Esophagus squamous epithelium (tissue), 5 donors: ENCODE data around the gene CLEC19A. TPM values are rescaled to one million over a fixed set of nuclear protein-coding genes. Genes with fewer than 3 reads are reported as not detected.
A peak's percentile ranks its signal among the peaks of the same experiment; 100 is the strongest.

Experiments
- DNase-seq: peaks from one replicate; lab custom pipeline; 2025; lab: John Stamatoyannopoulos, UW
- H3K27ac ChIP-seq, 4 donors: fragments of 200-600 bp; sonication (generic); one replicate each; pipeline ENCODE4 v1.5.1; 2016 to 2019; ENCODE audit warnings: mild to moderate bottlenecking in 1 of 4
- H3K27me3 ChIP-seq, 4 donors: fragments of 200-600 bp; sonication (generic); 1 replicate in 3 of 4; 2 replicates in 1 of 4; pipeline versions ENCODE4 v1.5.1 to v1.6.0; 2017 to 2021; ENCODE audit warnings: antibody characterized with exemption in 1 of 4
- H3K36me3 ChIP-seq, 3 donors: fragments of 200-600 bp; sonication (generic); one replicate each; pipeline ENCODE4 v1.5.1; 2016 to 2019
- H3K4me1 ChIP-seq, 3 donors: fragments of 200-600 bp; sonication (generic); one replicate each; pipeline ENCODE4 v1.5.1; 2017 to 2019
- H3K4me3 ChIP-seq, 4 donors: fragments of 200-600 bp; sonication (generic); 1 replicate in 3 of 4; 2 replicates in 1 of 4; pipeline ENCODE4 v1.5.1; 2016 to 2019; ENCODE audit warnings: mild to moderate bottlenecking in 2 of 4, moderate library complexity in 1 of 4
- H3K9me3 ChIP-seq, 3 donors: fragments of 200-600 bp; sonication (generic); one replicate each; pipeline ENCODE4 v1.5.1; 2016 to 2019
- CTCF ChIP-seq, 6 experiments: fragments of 450-650 bp in 4 of 6; fragments of 200-600 bp in 2 of 6; sonication (generic) in 2 of 6; IDR thresholded peaks; one replicate each; pipeline ENCODE4 v1.5.1; 2016 to 2019; ENCODE audit warnings: antibody characterized with exemption in 6 of 6, mild to moderate bottlenecking in 4 of 6, moderate library complexity in 4 of 6
- POLR2A ChIP-seq, 4 donors: fragments of 450-650 bp; IDR thresholded peaks; one replicate each; pipeline ENCODE4 v1.6.1; 2017; ENCODE audit warnings: antibody characterized with exemption in 4 of 4, mild to moderate bottlenecking in 4 of 4, moderate library complexity in 3 of 4
- WGBS, 2 donors: methylation state at CpG; one replicate each; pipeline ENCODE4 v1.1.5; 2018; 5-methylcytosine and 5-hydroxymethylcytosine counted together
- intact Hi-C: fragments of 100-400 bp; cut with DNase I; formaldehyde crosslinking; loops from one replicate; pipeline ENCODE4 v1.15.0; 2022
- total RNA-seq, 4 donors: library from RNA; depleted of rRNA; stranded (reverse); fragments of >200 nt; gene quantifications; one replicate each; pipeline ENCODE4 v1.1.0, GENCODE V29; 2016
- donor health status: DM: yes; HTN: yes; CAD: no.

The CLEC19A gene
- total RNA-seq, 4 donors from 2014 or later: not detected

GRCh38 chr16:19240494-19240893 lies 45.0 kb upstream of the CLEC19A start:
- no peak for DNase-seq
- Histone ChIP-seq H3K4me1 (no peaks in the 10 kb centered on the region), H3K36me3 (no peaks in the 10 kb centered on the region), H3K4me3 (no peak overlapping the region), H3K27ac (peak overlapping the region in 2 of 4 donors; percentile 69 to 71), H3K27me3 (no peaks in the 10 kb centered on the region), H3K9me3 (peaks cover 0 to 17% (median 3%) of the 10 kb centered on the region in 3 donors)
- WGBS, 2 donors: 87 to 90% methylated on average over 4 to 7 of the region's 7 CpGs
- intact Hi-C loops: no loop called here
- TF ChIP-seq POLR2A (IDR thresholded peaks at IDR 0.05): no peak
- no peak for TF ChIP-seq CTCF (IDR thresholded peaks at IDR 0.05)

- Histone ChIP-seq H3K9me3 (peaks cover 0 to 11% (median 0%) of the 10 kb centered on the region in 3 donors), H3K4me3 (no peak overlapping the region), H3K27me3 (no peaks in the 10 kb centered on the region), H3K27ac (no peak overlapping the region), H3K36me3 (no peaks in the 10 kb centered on the region), H3K4me1 (no peaks in the 10 kb centered on the region)
- TF ChIP-seq POLR2A (IDR thresholded peaks at IDR 0.05) (no peak), CTCF (IDR thresholded peaks at IDR 0.05) (no peak)
- WGBS, 2 donors: no CpG with 5 or more reads among the region's 11 CpGs
- intact Hi-C loops: no loop called here
- DNase-seq: no peak
Measured at GRCh38 chr16:19241512-19241911, 44.0 kb upstream of the CLEC19A start.

GRCh38 chr16:19242186-19242585 lies 43.3 kb upstream of the CLEC19A start:
- H3K27ac ChIP-seq: no peak overlapping the region
- DNase-seq: no peak
- no peaks in the 10 kb centered on the region for H3K4me1 ChIP-seq
- TF ChIP-seq POLR2A (IDR thresholded peaks at IDR 0.05) (no peak), CTCF (IDR thresholded peaks at IDR 0.05) (no peak)
- intact Hi-C loops: no loop called here
- H3K9me3 ChIP-seq: peaks cover 0 to 11% (median 0%) of the 10 kb centered on the region in 3 donors
- no peaks in the 10 kb centered on the region for H3K27me3 ChIP-seq
- 0 to 23% methylated on average over 1 of the region's 1 CpG for WGBS, 2 donors
- H3K4me3 ChIP-seq: no peak overlapping the region
- H3K36me3 ChIP-seq: no peaks in the 10 kb centered on the region

- H3K36me3 ChIP-seq: no peaks in the 10 kb centered on the region
- H3K27ac ChIP-seq: no peak overlapping the region
- intact Hi-C loops: no loop called here
- H3K27me3 ChIP-seq: no peaks in the 10 kb centered on the region
- no peak for DNase-seq
- WGBS, 2 donors: 79 to 87% methylated on average over 2 to 3 of the region's 3 CpGs
- H3K9me3 ChIP-seq: peaks cover 0 to 11% (median 0%) of the 10 kb centered on the region in 3 donors
- TF ChIP-seq POLR2A (IDR thresholded peaks at IDR 0.05) (no peak), CTCF (IDR thresholded peaks at IDR 0.05) (no peak)
- H3K4me1 ChIP-seq: no peaks in the 10 kb centered on the region
- H3K4me3 ChIP-seq: no peak overlapping the region
Measured at GRCh38 chr16:19242987-19243575, 42.5 kb upstream of the CLEC19A start.

GRCh38 chr16:19245326-19245925 lies 40.1 kb upstream of the CLEC19A start:
- no peaks in the 10 kb centered on the region for H3K36me3 ChIP-seq
- no peak overlapping the region for H3K4me3 ChIP-seq
- no peaks in the 10 kb centered on the region for H3K27me3 ChIP-seq
- no peak overlapping the region for H3K27ac ChIP-seq
- no peaks in the 10 kb centered on the region for H3K4me1 ChIP-seq
- 79 to 86% methylated on average over 7 to 8 of the region's 8 CpGs for WGBS, 2 donors
- intact Hi-C loops: no loop called here
- no peak for DNase-seq
- TF ChIP-seq POLR2A (IDR thresholded peaks at IDR 0.05) (no peak), CTCF (IDR thresholded peaks at IDR 0.05) (no peak)
- peaks cover 0 to under 1% (median 0%) of the 10 kb centered on the region in 3 donors for H3K9me3 ChIP-seq
